Heart right ventricle (tissue), 16 donors: ENCODE measurements around the gene IFFO2. TPM values are rescaled to one million over a fixed set of nuclear protein-coding genes. Genes with fewer than 3 reads are reported as not detected.

Source experiments
- ATAC-seq, 8 donors: fragments of 200-7000 bp; cut with Tn5 transposase; one replicate each; pipeline ENCODE4 v1.9.1; 2020; ENCODE audit warnings: mild to moderate bottlenecking in 8 of 8, moderate library complexity in 8 of 8, moderate number of reproducible peaks in 1 of 8
- DNase-seq, 2 donors: peaks; one replicate each; pipeline ENCODE4 v3.0.0-alpha.2; 2020
- H3K27ac ChIP-seq, 10 donors: fragments of 200-600 bp; sonication (generic) in 2 of 10; one replicate each; pipeline versions ENCODE4 v1.5.0 to v1.8.0; 2020 to 2022; ENCODE audit warnings: mild to moderate bottlenecking in 3 of 10
- H3K27me3 ChIP-seq, 7 donors: fragments of 200-600 bp; one replicate each; pipeline ENCODE4 v1.8.0; 2021 to 2022; ENCODE audit warnings: mild to moderate bottlenecking in 2 of 7
- H3K36me3 ChIP-seq, 9 donors: fragments of 200-600 bp; sonication (generic) in 1 of 9; one replicate each; pipeline versions ENCODE4 v1.5.0 to v1.8.0; 2020 to 2022; ENCODE audit warnings: mild to moderate bottlenecking in 2 of 9
- H3K4me1 ChIP-seq, 9 donors: fragments of 200-600 bp; sonication (generic) in 1 of 9; one replicate each; pipeline versions ENCODE4 v1.5.0 to v1.8.0; 2020 to 2022; ENCODE audit warnings: mild to moderate bottlenecking in 4 of 9
- H3K4me3 ChIP-seq, 10 donors: fragments of 200-600 bp; sonication (generic) in 2 of 10; one replicate each; pipeline versions ENCODE4 v1.5.0 to v1.8.0; 2020 to 2022; ENCODE audit warnings: mild to moderate bottlenecking in 7 of 10, moderate library complexity in 2 of 10
- H3K9me3 ChIP-seq, 11 donors: fragments of 200-600 bp in 10 of 11; sonication (generic) in 2 of 11; one replicate each; pipeline versions ENCODE4 v1.5.0 to v1.8.0; 2013 to 2022; ENCODE audit warnings: mild to moderate bottlenecking in 2 of 11, control low read depth in 1 of 11, moderate library complexity in 1 of 11
- WGBS, 2 donors: extraction: QIAGEN DNeasy Blood & Tissue Kit; methylation state at CpG; one replicate each; pipeline ENCODE4 v1.1.7; 2013; ENCODE audit warnings: inconsistent platforms in 1 of 2; 5-methylcytosine and 5-hydroxymethylcytosine counted together
- intact Hi-C, 10 donors: fragments of 100-400 bp; cut with DNase I; formaldehyde crosslinking; loops; one replicate each; pipeline versions ENCODE4 v1.11.1 to v1.14.2; 2022
- polyA plus RNA-seq, 2 donors: library from polyadenylated mRNA; stranded (reverse); fragments of 200-250 nt; gene quantifications; one replicate each; pipeline ENCODE4 v1.2.3, GENCODE V29; 2013
- total RNA-seq, 10 donors: library from RNA; stranded (reverse); fragmentation: NEBNext Ultra II Directional in 3 of 10; extraction: Animal tissue kit (Norgen Biotek cat#: 25700) in 3 of 10; gene quantifications; one replicate each; pipeline versions ENCODE4 v1.2.1 to v1.2.4, GENCODE V29; 2021 to 2023
- TF ChIP-seq, protein P1 (sequence below), 9 donors: fragments of 200-600 bp; sonication (generic) in 2 of 9; IDR thresholded peaks; one replicate each; pipeline versions ENCODE4 v1.5.0 to v1.8.0; 2021 to 2022; ENCODE audit warnings: antibody characterized with exemption in 9 of 9, mild to moderate bottlenecking in 5 of 9, moderate library complexity in 1 of 9
- donor health status: Arrhythmogenic right ventricular cardiomyopathy.
- donor health status: ischemic (EF 13 %, LVEDD 7.1; RV severe dilation, severe dysfunction).
- donor health status: healthy with polysubstance abuse.
- donor health status: DM: no; HTN: yes; CAD: no.
- donor health status: DM: no; HTN: no; CAD: no.
- donor health status: ischemic (EF 25% LVEDD 6.9; RV normal size, moderate dysfunction).
- donor health status: ischemic (EF 25% LVEDD 5.7; RV mildly dilated, moderate dysfunction).
- donor health status: healthy.
- donor health status: DM: yes; HTN: yes; CAD: no.
- donor health status: Ischemic cardiomyopathy.
- donor health status: ischemic (EF 35%, LVEDD 5.7; RV mildly dilated, moderate dysfunction).
- donor health status: nonischemic (EF 11% LVEDD 7.7; RV severe dilation, severe dysfunction).
- donor health status: DM: yes; HTN: yes; CAD: no.
- donor health status: PGD.
- donor health status: ischemic (EF 29% LVEDD 5.4; RV normal size, mild dysfunction).
- donor health status: nonischemic (EF 23%, LVEDD 6.1; RV moderate dilation, normal function).

Gene IFFO2
- total and polyA plus RNA-seq, 12 donors: 2.2 to 8.2 (median 4.6) TPM

DNA sequence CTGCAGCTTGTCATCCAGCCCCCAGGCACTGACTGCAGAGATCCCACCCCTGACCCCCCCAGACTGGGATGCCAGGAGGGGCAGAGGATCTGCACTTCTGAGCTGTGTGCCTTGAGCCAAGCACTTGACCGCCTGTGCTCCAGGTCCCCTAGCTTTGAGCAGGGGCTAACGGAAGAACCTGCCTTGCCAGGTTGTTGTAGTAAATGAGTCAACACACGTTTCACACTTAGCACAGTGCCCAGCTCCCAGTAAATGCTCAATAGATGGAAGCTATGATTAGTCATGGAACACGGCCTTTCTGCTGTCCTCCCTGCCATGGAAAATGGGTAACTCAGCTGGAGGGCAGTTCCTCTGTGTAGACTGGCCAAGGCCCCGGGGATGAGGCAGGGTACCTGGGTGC lies 24.1 kb downstream of the IFFO2 start:
- DNase-seq: no peak
- intact Hi-C loops: no loop called here
- no peak for ATAC-seq
- H3K9me3 ChIP-seq: no peaks in the 10 kb centered on the region
- no peaks in the 10 kb centered on the region for H3K36me3 ChIP-seq
- TF ChIP-seq, protein P1, sequence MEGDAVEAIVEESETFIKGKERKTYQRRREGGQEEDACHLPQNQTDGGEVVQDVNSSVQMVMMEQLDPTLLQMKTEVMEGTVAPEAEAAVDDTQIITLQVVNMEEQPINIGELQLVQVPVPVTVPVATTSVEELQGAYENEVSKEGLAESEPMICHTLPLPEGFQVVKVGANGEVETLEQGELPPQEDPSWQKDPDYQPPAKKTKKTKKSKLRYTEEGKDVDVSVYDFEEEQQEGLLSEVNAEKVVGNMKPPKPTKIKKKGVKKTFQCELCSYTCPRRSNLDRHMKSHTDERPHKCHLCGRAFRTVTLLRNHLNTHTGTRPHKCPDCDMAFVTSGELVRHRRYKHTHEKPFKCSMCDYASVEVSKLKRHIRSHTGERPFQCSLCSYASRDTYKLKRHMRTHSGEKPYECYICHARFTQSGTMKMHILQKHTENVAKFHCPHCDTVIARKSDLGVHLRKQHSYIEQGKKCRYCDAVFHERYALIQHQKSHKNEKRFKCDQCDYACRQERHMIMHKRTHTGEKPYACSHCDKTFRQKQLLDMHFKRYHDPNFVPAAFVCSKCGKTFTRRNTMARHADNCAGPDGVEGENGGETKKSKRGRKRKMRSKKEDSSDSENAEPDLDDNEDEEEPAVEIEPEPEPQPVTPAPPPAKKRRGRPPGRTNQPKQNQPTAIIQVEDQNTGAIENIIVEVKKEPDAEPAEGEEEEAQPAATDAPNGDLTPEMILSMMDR (IDR thresholded peaks at IDR 0.05): no peak
- H3K27me3 ChIP-seq: no peaks in the 10 kb centered on the region
- no peak overlapping the region for H3K27ac ChIP-seq
- no peak overlapping the region for H3K4me3 ChIP-seq
- H3K4me1 ChIP-seq: peaks cover 7 to 52% (median 17%) of the 10 kb centered on the region in 9 donors
- WGBS, 2 donors: 82 to 85% methylated on average over 5 of the region's 5 CpGs

DNA sequence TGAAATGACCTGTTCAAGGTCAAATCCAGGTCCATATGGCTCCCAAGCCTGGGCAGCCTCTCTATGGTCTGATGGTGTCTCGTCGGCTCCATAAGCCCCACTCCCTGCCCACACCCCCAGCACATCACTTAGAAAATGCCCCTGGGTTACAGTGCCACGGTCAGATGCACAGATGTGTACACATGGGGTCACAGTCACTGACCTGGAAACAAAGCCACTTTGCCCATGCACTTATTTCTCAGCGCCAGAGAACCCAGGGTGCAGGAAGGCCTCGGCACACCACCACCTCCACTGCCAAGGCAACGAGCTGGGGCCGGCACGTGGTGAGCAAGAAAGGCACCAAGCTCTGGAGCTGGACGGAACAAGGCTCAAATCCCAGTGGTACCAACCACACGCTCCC lies 24.7 kb downstream of the IFFO2 start:
- intact Hi-C loops: no loop called here

DNA sequence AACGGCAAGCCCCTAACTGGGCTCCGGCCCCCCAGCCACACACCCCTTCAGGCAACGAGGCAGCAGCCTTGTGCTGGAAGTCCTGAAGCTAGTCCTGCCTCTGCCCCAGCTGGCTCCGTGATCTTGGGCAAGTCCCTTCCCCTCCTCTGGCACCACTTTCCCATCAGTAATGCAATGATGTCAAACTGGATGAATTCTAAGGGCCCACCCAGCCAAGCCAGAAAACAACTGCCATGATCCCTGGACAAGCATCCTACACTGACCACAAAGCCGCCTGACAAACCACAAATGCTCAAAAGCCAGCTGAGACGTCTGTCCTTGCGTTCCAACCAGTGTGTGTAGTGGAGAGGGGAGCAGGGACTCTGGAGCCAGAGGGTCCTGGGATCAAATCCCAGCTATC lies 26.8 kb downstream of the IFFO2 start:
- Histone ChIP-seq H3K27ac (peak overlapping the region in 1 of 10 donors; percentile 13), H3K27me3 (no peaks in the 10 kb centered on the region), H3K4me1 (peaks cover 19 to 72% (median 32%) of the 10 kb centered on the region in 9 donors), H3K36me3 (no peaks in the 10 kb centered on the region), H3K4me3 (no peak overlapping the region), H3K9me3 (no peaks in the 10 kb centered on the region)
- TF ChIP-seq, protein P1 (IDR thresholded peaks at IDR 0.05): no peak
- intact Hi-C loops: no loop called here
- ATAC-seq: no peak
- no peak for DNase-seq
- 80 to 87% methylated on average over 7 of the region's 7 CpGs for WGBS, 2 donors

More for the DNA sequence above, 24.7 kb downstream of the IFFO2 start:
- Histone ChIP-seq H3K4me3 (no peak overlapping the region), H3K27ac (no peak overlapping the region), H3K36me3 (no peaks in the 10 kb centered on the region), H3K9me3 (no peaks in the 10 kb centered on the region), H3K4me1 (peaks cover 14 to 58% (median 24%) of the 10 kb centered on the region in 9 donors), H3K27me3 (no peaks in the 10 kb centered on the region)
- 85% methylated on average over 10 of the region's 10 CpGs for WGBS, 2 donors
- DNase-seq (no peak), ATAC-seq (no peak)
- TF ChIP-seq, protein P1 (IDR thresholded peaks at IDR 0.05): no peak

DNA sequence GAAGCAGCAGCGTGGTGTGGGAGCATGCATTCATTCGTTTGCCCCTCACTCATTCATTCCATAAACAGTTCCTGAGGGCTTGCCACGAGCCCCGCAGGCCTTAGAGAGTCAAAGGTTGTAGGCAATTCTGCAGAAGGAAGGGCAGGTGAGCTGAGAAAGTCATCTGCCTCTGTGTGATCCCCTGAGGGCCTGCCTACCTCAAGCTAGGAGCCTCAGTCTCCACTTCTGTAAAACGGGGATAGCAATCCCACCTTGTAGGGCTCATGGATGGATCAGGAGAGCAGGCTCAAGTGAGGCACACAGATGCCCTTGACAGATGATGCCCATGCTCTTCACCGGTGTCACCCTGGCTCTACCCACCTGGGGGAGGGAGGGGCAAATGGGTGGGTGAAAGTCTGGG lies 27.5 kb downstream of the IFFO2 start:
- Histone ChIP-seq H3K36me3 (no peaks in the 10 kb centered on the region), H3K27ac (peak overlapping the region in 4 of 10 donors; percentile 5 to 97 (median 92)), H3K4me3 (no peak overlapping the region), H3K4me1 (peaks cover 26 to 79% (median 39%) of the 10 kb centered on the region in 9 donors), H3K27me3 (no peaks in the 10 kb centered on the region), H3K9me3 (no peaks in the 10 kb centered on the region)
- ATAC-seq (no peak), DNase-seq (no peak)
- intact Hi-C loops: no loop called here
- TF ChIP-seq, protein P1 (IDR thresholded peaks at IDR 0.05): no peak
- 89 to 92% methylated on average over 6 of the region's 6 CpGs for WGBS, 2 donors
